Forelimb muscle (tissue), 1 donor: Measurements from ENCODE around the gene TBL1X. TPM values are rescaled to one million over a fixed set of nuclear protein-coding genes. Genes with fewer than 3 reads are reported as not detected.
"Not testable (repeated sequence)": the region's sequence is repeated elsewhere in the genome, so short reads cannot be mapped to it uniquely, and the experiment has no call there.

Experiments used
- DNase-seq: peaks from one replicate; pipeline ENCODE4 v3.0.0-alpha.2; 2013; ENCODE audit warnings: low read depth
- polyA plus RNA-seq: library from polyadenylated mRNA; unstranded; fragments of 120-200 nt; gene quantifications from one replicate; pipeline ENCODE4 v1.2.1, GENCODE V29; 2013; ENCODE audit not compliant: insufficient read length

TBL1X gene
- polyA plus RNA-seq, 1 donor = 8.8 TPM

DNA sequence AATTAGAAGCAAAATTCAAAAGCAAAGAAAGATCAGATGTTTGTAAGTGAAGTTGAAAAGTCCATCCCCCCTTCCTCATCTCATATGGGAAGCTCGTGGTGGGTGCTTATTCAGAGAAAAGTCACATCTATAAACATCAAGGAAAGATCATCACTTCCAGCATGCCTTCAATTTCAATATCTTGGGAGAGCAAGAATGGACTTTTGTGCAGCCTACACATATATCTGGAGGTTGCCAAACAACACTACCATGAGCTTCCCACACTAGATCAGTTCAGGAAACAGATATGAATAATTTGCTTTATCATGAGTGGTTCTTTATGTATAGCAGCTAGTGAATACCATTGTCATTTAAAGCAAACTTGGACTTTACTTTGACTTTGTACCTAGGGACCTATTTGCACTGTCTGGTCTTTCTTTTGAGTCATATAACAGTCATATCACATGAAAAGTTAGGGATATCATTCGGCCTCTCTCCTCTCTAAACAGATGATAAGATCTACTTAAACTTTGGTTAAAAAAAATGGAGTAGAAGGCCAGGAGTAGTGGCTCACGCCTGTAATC lies 5.6 kb upstream of the TBL1X start:
- no peak for DNase-seq

DNA sequence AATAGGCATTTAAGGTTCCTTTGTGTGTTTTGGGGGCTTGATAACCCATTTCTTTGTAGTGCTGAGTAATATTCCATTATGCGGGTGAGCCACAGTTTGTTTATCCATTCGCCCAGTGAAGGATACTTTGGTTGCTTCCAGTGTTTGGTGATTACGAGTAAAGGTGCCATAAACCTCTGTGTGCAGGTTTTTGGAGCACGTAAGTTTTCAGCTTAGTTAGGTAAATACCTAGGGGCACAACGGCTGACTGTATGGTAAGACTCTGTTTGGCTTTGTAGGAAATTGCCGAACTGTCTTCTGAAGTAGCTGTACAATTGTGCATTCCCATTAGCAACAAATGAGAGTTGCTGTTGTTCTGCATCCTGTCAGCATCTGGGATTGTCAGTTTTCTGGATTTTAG lies 3.8 kb upstream of the TBL1X start:
- DNase-seq = no peak

DNA sequence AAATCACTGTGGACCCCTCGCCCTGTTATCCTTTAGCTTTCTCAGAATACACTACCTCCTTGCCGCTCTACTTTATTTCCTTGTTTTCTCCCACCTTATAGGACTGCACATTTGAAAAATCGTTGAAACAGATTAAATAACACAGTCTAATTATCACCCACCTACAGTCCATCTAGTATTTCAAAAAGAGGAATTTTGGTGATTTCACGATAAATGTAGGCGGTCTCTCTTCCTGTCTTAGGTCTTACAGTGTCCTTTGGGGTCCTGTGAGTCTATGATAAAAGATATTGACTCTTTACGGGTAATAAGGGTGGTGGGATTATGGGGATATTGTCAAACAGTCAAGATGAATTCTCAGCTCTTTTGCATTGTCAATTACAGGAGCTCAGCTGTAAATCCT lies 2.4 kb upstream of the TBL1X start:
- DNase-seq = no peak

- no peak for DNase-seq
These were observed 694 bp downstream of the TBL1X start for GRCh38 chrX:9465380-9466123.

- DNase-seq = no peak
These were observed 1.3 kb downstream of the TBL1X start for GRCh38 chrX:9466124-9466495.

DNA sequence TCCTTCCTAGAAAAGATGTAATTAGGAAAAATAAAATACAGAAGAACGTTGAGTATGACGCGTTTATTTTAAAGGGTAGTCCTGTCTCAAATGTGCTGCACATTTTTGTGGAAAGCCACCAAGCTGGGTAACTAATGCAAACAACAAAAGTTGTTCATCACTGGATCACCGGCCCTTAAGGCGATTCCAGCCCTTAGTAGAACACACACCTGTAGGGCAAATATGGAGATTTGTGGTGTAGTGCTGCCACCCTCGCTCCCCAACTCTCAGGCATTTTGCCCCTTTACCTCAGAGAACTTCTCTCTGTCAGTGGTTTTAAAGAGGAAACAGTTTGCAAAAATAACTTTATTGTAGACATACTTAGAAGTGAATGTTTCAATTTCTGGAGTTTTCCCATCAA lies 1.9 kb downstream of the TBL1X start:
- no peak for DNase-seq

- no peak for DNase-seq
These were observed 2.3 kb downstream of the TBL1X start for GRCh38 chrX:9467146-9467545.

DNA sequence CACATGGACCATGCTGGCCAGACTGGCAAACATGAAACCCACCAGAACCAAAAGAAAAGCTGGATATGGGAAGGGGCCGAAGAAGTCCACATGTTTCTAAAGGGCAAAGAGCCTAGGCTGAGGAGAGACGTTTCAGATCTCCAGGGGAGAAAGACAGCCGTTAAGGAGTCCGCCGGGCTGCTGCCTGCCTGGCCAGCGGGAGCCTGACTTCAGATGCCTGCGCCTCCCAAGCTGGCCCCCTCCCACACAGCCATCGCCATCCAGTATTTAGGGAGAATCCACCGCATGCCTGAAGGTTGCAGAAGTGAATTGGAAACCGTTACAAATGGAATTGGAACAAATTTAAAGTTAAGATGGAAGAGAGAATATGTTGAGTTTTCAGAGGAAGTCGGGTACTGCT lies 2.9 kb downstream of the TBL1X start:
- no peak for DNase-seq

GRCh38 chrX:9471571-9471985 lies 6.7 kb downstream of the TBL1X start:
- DNase-seq = no peak

DNA sequence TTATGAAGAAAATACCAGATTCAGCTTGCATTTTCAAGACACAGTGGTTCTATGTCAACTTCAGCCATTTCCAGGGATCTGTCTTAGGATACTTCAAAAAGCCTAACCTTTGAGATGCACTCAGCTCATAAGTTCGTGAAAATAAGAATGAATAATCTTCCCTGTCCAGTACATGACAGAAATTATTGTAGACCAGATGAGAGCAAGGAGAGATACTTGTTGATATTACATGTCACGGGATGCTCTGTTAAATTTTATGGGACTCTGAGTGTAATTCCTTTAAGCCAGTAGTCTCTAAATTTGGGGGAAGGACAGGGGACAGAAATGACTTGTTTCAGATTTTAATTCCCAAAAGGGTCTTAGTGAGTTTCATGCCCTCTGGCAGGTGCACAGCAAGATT lies 8.8 kb downstream of the TBL1X start:
- no peak for DNase-seq

DNA sequence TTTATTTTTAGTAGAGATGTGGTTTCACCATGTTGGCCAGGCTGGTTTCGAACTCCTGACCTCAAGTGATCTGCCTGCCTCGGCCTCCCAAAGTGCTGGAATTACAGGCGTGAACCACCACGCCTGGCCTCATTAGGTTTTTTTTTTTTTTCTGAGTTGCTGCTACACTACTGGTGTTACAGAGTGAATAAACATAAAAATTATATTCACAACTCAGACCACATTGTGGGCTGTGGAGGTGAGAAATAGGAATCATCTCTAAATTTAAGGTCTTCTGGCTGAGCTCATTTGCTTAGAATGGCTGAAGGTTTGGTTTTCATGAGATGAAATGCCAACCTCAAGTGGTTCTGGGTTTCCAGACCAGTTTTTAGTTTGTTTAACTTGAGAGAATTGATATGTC lies 10.6 kb downstream of the TBL1X start:
- not testable (repeated sequence) for DNase-seq

GRCh38 chrX:9475984-9476383 lies 11.1 kb downstream of the TBL1X start:
- DNase-seq = no peak

GRCh38 chrX:9476810-9477575 lies 12.1 kb downstream of the TBL1X start:
- no peak for DNase-seq

GRCh38 chrX:9482408-9482807 lies 17.6 kb downstream of the TBL1X start:
- no peak for DNase-seq

DNA sequence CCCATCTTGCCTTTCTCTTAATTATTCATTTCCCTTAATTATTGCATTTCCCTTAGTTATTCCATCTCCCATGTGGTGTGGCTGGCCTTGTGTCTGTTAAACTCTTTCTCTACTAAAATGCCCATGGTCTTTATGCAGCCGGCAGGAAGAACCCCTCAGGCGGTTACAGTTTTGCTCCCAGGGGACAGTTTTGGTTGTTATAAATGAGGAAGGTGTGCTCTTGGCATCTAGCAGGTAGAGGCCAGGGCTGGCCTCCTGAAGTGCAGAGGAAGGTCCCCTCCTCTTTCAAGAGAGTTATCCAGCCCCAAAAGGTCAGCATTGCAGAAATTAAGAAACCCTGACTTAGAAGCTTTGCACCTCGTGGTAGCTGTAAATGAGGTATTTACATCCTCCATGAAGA lies 18.0 kb downstream of the TBL1X start:
- no peak for DNase-seq

GRCh38 chrX:9483376-9483775 lies 18.5 kb downstream of the TBL1X start:
- no peak for DNase-seq

GRCh38 chrX:9486786-9487387 lies 22.0 kb downstream of the TBL1X start:
- no peak for DNase-seq

GRCh38 chrX:9488586-9488985 lies 23.7 kb downstream of the TBL1X start:
- DNase-seq = no peak

DNA sequence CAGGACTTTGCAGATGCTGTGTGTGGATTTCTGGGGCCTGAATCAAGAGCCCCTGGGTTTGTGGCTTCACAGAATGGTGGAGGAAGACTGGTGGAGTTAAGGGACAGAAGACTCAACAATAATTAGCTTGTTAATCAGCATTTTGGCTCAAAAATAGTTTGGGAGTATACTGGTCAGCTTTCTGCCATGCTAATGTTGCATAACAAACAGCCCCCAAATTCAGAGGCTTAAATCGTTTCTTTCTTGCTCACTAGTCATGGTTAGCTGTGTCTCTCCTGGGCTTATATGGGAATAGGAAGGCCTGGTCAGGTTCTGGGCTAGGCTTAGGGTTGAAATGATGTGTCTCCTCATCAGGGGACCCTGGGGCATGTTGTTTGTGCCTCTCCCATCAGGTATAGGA lies 24.4 kb downstream of the TBL1X start:
- DNase-seq = no peak

DNA sequence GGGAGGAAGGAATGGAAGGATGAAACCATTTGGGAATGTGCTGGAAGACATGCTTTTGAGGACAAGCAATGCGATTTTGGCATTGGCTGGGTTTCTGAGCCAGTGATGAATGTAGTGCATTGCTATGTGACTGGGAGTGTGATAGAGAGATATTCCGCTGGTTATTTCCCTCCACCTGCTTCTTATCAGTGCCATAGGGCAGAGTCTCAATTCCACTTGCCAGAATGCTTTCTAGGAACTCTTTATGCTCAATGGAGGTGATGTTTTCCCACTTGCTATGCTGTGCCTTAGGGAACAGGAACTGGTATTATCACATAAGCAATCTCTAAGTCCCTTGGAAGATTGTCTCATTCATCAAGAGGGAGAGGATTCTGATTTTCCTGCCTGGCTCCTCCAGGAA lies 28.0 kb downstream of the TBL1X start:
- no peak for DNase-seq

DNA sequence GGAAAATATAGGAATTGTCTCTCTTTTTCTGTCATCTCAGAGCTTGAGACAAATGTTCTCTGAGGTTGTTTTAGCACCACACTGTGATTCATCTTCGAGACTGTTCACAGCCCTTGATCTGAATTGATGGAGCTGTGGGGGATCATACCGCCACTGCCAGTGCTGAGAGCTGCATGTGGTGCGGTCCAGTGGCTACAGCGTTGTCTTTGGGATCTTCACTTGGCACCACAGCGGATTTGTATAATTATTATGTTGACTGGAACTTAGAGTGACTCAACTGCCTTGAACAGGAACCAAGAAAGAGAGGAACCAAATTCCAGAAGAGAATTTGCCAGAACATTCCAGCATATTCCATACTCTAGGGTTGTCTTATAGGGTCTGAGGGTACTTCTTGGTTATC lies 29.1 kb downstream of the TBL1X start:
- no peak for DNase-seq

- DNase-seq = peak; percentile 14
These were observed 29.9 kb downstream of the TBL1X start for GRCh38 chrX:9494771-9495170.

DNA sequence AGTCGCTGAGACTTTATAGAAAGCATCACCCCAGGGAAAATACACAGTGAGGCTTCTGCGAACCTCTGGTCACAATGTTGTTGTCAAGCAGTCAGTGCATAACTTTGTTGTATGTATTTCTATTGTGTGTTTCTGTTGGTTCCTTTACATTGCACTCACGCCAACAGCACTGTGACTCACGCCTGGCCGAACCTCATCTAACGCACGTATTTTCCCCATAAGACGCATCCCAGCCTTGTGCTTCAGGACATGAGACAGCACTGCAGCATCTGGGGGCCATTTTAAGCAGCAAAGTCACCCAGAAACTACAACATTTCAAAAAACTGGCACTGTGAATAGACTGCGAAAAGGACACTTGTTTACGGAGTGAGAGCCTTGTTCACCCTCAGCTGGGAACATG lies 30.6 kb downstream of the TBL1X start:
- DNase-seq = no peak
